Uterus (tissue), 2 donors: ENCODE measurements around the gene NEGR1.

Experiments used
- POLR2A ChIP-seq, 2 donors: fragments of 450-650 bp; IDR thresholded peaks; one replicate each; pipeline ENCODE4 v1.6.1; 2016; ENCODE audit warnings: antibody characterized with exemption in 2 of 2, mild to moderate bottlenecking in 1 of 2, moderate library complexity in 1 of 2
- TF ChIP-seq, protein P1 (sequence below), 4 experiments: fragments of 200-600 bp in 2 of 4; fragments of 450-650 bp in 2 of 4; sonication (generic) in 2 of 4; IDR thresholded peaks; one replicate each; pipeline ENCODE4 v1.5.1; 2016 to 2019; ENCODE audit warnings: antibody characterized with exemption in 4 of 4, mild to moderate bottlenecking in 2 of 4, moderate library complexity in 1 of 4

DNA sequence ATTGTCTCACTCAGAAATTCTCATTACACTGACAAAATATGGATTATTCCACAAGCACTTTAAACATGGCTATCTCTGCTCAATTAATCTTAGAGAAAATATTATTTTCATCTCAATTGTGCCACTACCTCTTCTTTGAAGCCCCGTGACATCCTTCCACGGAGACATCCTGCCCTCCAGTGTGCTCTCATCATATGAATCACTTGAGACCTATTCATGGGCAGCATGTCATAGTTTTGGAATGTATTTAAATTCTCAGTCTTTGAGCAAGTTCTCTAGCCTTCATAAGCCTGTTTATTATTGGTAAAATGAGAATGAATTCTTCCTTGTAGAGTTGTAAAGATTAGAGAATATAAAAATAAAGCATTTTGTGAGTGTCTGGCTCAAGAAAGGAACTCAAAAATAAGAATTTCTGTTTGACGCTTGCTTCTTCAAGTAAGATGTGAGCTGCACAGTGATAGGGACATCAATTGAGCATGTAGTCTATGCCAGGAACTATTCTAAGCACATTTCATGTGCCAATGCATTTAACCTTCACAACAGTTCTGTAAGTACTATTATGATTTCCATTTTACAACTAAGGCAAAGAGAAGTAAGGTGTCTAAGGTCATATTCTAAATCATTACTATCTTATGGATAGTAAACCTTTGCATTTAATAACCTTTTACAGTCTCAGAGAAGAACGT is 644.1 kb downstream of the NEGR1 start:
- TF ChIP-seq POLR2A (IDR thresholded peaks at IDR 0.05), result no peak
- TF ChIP-seq, protein P1, sequence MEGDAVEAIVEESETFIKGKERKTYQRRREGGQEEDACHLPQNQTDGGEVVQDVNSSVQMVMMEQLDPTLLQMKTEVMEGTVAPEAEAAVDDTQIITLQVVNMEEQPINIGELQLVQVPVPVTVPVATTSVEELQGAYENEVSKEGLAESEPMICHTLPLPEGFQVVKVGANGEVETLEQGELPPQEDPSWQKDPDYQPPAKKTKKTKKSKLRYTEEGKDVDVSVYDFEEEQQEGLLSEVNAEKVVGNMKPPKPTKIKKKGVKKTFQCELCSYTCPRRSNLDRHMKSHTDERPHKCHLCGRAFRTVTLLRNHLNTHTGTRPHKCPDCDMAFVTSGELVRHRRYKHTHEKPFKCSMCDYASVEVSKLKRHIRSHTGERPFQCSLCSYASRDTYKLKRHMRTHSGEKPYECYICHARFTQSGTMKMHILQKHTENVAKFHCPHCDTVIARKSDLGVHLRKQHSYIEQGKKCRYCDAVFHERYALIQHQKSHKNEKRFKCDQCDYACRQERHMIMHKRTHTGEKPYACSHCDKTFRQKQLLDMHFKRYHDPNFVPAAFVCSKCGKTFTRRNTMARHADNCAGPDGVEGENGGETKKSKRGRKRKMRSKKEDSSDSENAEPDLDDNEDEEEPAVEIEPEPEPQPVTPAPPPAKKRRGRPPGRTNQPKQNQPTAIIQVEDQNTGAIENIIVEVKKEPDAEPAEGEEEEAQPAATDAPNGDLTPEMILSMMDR (IDR thresholded peaks at IDR 0.05), result no peak
